NCI-H2196 (cell line): ENCODE data around the gene HSF4.

Source experiments
- DNase-seq: peaks from one replicate; lab custom pipeline; 2025; ENCODE audit not compliant: unreplicated experiment; lab: John Stamatoyannopoulos, UW

HSF4 gene

GRCh38 chr16:67198238-67198734, 33.7 kb downstream of the HSF4 start:
- DNase-seq, result peak; percentile 2

GRCh38 chr16:67199011-67199807, 34.7 kb downstream of the HSF4 start, which contains the start of gene ELMO3:
Gene ELMO3 (plus strand): TSS chr16:67199131. CDS start chr16:67199327, 196 bp downstream.
- no peak for DNase-seq

- DNase-seq, result no peak
Observed at GRCh38 chr16:67199808-67200198, 35.3 kb downstream of the HSF4 start.

GRCh38 chr16:67200491-67200890, 35.9 kb downstream of the HSF4 start:
- DNase-seq, result no peak

DNA sequence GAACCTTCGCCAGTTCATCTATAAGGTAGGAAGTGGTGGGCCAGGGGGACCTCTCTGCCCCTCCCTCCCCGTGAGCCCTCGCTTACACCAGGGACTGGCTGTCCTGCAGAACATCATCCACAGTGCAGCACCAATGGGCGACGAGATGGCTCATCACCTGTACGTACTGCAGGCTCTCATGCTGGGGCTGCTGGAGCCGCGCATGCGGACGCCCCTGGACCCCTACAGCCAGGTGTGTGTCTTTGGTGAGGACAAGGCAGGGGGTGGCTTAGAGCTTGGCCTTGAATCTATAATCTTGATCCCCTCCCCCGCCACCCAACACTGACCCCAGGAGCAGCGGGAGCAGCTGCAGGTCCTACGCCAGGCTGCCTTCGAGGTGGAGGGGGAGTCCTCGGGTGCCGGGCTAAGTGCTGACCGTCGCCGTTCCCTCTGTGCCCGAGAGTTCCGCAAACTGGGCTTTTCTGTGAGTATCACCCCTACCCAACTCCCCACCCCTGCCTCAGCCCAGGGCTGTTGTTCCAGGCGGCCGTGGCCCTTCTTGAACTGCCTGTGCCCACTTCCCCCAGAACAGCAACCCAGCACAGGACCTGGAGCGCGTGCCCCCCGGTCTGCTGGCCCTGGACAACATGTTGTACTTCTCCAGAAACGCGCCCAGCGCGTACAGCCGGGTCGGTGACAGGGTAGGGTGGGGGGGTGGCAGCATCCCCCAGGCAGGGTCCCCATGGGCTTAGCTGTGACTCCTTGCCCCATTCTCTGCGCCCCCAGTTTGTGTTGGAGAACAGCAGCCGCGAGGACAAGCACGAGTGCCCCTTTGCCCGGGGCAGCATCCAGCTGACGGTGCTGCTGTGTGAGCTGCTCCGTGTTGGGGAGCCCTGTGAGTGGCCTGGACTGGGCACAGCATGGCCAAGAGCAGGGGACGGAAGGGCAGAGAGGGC, 37.1 kb downstream of the HSF4 start:
- no peak for DNase-seq

DNA sequence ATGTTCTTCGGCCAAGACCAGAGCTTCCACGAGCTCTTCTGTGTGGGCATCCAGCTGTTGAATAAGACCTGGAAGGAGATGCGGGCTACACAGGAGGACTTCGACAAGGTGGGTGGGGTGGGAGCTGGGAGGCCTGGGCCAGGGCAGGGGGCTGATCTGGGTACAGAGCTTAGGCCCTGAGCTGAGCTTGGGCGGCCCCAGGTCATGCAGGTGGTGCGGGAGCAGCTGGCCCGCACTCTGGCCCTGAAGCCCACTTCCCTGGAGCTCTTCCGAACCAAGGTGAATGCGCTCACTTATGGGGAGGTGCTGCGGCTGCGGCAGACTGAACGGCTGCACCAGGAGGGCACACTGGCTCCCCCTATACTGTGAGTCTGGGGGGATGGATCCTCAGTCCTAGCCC, 37.9 kb downstream of the HSF4 start:
- no peak for DNase-seq

DNA sequence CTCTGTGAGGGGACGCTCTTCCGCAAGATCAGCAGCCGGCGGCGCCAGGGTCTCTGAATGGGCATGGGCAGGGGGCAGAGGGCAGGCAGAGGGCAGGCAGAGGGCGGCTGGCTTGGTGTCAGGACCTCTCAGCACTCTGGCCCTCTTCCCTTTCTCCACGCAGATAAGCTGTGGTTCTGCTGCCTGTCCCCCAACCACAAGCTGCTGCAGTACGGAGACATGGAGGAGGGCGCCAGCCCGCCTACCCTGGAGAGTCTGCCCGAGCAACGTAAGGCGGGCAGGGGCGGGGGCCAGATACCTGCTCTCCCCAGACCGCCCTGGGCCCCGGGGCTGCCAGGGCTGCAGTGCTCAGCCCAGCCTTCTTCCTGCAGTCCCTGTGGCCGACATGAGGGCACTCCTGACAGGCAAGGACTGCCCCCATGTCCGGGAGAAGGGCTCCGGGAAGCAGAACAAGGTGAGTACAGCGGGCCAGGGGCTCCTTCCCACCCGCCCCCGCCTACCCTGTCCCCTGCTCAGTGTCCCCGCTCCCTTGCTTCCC, 38.5 kb downstream of the HSF4 start:
- DNase-seq, result no peak

- DNase-seq, result no peak
Observed at GRCh38 chr16:67204076-67204475, 39.5 kb downstream of the HSF4 start.

DNA sequence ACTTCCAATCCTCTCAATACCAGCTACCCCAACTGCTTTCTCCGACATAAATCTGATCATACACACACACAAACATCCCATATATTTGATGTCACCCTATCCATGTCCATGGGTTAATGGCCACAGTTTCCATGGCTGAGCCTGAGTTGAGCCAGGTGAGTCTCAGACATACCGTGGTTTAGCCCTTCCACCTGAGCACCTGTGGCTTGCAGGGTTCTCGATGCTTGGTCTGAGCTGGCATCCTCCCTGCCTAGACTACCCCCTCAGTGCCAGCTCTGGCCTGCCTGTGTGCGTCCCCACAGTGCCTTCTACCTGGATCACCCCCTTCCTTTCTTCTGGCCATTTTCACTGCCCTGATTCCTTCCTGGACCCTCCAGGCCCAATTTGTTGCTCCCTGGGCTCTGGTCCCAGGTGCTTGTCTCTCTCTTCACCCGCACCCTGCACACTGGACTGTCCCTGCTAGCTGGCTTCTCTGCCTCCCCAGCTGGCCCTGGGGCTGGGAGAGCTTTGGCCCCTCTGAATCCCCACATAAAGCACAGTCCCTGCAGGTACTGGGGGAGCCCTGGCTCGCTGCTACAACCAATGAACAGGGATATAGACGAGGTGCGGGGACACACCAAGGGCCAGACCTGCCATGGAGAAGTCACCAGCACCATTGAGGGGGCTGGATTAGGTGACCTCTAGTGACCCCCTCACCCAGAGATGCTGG, 41.7 kb downstream of the HSF4 start:
- DNase-seq, result no peak

DNA sequence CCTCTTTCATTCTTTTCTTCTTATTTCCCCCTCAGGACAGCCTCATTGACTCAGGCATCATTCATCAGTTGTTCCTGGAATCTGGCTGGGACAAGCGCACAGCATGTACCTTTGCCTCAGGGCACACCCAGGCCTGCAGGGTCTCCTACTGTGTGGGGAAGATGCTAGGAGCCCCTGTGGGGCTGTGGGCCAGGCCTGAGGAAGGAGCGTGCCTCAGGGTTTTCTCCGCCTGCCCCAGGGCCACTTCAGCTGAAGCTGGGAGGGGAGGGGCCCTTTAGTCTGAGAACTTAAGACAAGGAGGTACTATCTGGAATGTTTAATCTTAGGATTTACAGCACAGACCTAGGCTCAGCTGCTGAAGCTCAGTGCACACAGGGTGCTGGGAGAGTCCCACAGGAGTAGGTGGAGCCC, 42.3 kb downstream of the HSF4 start:
- DNase-seq, result no peak

- peak; percentile 64 for DNase-seq
Observed at GRCh38 chr16:67207249-67208091, 42.9 kb downstream of the HSF4 start.

DNA sequence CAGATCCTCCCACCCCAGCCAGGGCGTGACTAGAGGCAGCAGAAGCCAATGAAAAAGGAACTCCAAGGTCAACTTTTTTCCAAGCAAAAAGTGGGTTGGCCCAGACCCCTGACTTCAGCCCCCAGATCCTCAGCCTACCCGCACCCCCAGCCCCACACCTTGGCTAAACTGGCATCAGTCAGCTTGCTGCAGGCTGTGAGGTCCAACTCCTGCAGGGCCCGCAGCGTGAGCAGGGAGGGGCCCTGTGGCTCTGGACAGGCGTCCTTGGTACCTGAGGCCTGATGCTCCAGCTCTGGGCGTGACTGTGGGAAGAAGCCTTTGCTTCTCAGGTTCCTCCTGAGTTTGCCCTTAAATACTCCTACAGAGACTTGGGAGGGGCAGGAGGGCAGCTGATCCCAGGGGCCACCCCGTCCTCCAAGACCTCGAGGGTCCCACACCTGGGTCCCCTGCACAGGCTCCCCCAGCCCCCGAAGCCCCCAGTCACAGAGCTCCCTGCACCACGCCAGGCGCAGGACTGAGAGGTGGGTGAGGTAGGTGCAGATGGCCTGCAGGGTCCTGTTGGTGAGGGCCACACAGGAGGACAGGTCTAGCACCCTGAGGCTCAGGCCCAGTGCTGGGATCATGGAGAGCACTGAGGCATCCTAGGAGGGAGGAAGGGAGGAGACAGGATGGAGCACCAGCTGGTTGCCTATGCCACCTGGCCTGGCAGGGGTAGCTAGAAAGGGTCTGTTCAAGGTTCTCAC, 43.8 kb downstream of the HSF4 start:
- no peak for DNase-seq

- no peak for DNase-seq
Observed at GRCh38 chr16:67209565-67209964, 45.0 kb downstream of the HSF4 start.

GRCh38 chr16:67210069-67210937, 45.8 kb downstream of the HSF4 start:
- DNase-seq, result no peak

- no peak for DNase-seq
Observed at GRCh38 chr16:67211674-67212073, 47.1 kb downstream of the HSF4 start.

DNA sequence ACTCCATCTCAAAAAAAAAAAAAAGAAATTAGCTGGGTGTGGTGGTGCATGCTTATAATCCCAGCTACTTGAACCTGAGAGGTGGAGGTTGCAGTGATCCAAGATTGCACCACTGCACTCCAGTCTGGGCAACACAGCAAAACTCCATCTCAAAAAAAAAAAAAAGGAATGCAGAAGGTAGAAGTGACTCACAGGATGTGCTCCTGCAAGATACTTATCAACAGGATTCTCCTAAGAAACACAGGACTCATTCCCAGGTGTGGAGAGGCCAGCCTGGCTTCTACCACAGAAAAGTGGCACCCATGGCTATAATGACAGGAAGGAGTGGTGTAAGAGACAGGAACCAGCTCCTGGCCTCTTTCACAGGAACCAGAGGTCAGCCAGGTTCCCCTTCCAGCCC, 48.2 kb downstream of the HSF4 start:
- DNase-seq, result no peak

- no peak for DNase-seq
Observed at GRCh38 chr16:67213197-67214019, 48.9 kb downstream of the HSF4 start.
